Measurements from ENCODE around the gene ABCA13.

The ABCA13 gene

DNA sequence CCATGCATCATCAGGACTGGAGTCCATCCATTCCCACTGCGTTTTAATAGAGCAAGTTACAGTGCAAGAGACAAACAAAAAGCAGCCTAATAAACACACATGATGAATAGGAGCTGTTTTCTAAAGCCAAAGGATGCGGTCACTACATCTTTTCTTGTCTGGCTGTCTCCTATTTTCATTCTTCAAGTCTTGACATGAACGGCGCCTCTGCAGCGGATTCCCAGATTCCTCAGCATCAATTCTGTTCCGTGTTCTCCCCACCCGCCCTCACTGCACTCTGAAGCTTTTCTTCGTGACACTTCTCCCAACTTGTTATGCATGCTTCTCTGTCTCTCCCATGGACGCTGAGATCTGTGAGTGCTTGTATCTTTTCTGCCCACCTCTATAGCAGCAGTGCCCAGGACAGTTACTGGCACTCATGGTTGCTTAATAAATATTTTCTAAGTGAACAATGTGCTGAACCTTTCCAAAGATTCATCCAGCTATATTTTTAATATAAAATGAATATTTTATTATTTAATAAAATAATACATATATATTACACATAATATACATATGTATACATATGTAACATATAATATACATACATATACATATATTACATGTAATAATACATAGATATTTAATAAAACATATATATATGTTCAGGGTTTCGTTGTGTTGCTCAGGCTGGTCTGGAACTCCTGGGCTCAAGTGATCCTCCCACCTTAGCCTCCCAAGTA is 242.9 kb downstream of the ABCA13 start:
- POLR2A ChIA-PET, result no interaction called here
- TF ChIP-seq HDGF (IDR thresholded peaks at IDR 0.05; ENCODE audit: borderline replicate concordance) (no peak), LEF1 (IDR thresholded peaks at IDR 0.05; ENCODE audit: borderline replicate concordance) (no peak), BHLHE40 (IDR thresholded peaks at IDR 0.05; ENCODE audit: borderline replicate concordance) (no peak), FOXA1 (IDR thresholded peaks at IDR 0.05) (no peak), SUZ12 (IDR thresholded peaks at IDR 0.05) (no peak), L3MBTL2 (conservative IDR thresholded peaks at IDR 0.05) (no peak), ARNT (IDR thresholded peaks at IDR 0.05) (no peak), SP1 (IDR thresholded peaks at IDR 0.05) (no peak), CTBP1 (IDR thresholded peaks at IDR 0.05; ENCODE audit: borderline replicate concordance) (no peak), FOXM1 (IDR thresholded peaks at IDR 0.05; ENCODE audit: borderline replicate concordance) (no peak), TARDBP (IDR thresholded peaks at IDR 0.05) (no peak), NFRKB (IDR thresholded peaks at IDR 0.05) (no peak), FOXK2 (IDR thresholded peaks at IDR 0.05) (no peak), ELF4 (IDR thresholded peaks at IDR 0.05) (no peak), ZNF384 (IDR thresholded peaks at IDR 0.05) (no peak)
- TF ChIP-seq, protein P1, sequence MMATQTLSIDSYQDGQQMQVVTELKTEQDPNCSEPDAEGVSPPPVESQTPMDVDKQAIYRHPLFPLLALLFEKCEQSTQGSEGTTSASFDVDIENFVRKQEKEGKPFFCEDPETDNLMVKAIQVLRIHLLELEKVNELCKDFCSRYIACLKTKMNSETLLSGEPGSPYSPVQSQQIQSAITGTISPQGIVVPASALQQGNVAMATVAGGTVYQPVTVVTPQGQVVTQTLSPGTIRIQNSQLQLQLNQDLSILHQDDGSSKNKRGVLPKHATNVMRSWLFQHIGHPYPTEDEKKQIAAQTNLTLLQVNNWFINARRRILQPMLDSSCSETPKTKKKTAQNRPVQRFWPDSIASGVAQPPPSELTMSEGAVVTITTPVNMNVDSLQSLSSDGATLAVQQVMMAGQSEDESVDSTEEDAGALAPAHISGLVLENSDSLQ (IDR thresholded peaks at IDR 0.05), result no peak
- DNase-seq (ENCODE audit: extremely low spot score), result no peak
- CTCF ChIA-PET, result no interaction called here

DNA sequence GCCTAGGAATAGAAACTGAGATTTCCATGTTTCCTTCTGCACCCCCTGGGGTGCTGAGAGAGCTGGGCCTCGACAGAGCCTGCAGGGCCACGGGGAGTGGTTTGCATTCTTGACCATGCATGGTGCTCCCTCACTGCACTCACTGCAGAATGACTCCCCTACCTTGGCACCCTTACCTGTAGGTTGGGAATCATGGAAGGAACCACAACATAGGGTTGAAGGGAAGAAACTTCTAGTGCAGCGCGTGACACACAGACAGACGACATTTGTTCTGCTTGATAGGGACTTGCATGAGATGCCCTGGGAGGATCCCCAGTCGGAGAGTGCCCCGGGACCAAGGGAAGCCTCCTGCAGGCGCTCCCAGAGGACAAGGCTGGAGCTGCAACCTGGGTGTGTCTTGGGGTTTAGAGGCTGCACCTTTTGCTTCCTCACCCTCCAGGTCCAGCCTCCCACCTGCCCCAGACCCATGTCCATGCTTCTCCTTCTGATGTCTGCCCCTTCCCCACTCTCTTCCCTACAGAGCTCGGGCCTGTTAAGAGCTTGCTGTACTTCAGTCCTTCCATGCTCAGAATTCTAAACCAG is 245.2 kb downstream of the ABCA13 start:
- POLR2A ChIA-PET, result no interaction called here
- no peak for DNase-seq (ENCODE audit: extremely low spot score)
- CTCF ChIA-PET, result interaction anchor here (0.7 kb wide), 1 partner anchor 134 kb away, joined by 5 read pairs; no protein-coding TSS in a partner anchor
- TF ChIP-seq FOXK2 (IDR thresholded peaks at IDR 0.05) (no peak), SP1 (IDR thresholded peaks at IDR 0.05) (no peak), L3MBTL2 (conservative IDR thresholded peaks at IDR 0.05) (no peak), CTBP1 (IDR thresholded peaks at IDR 0.05; ENCODE audit: borderline replicate concordance) (no peak), TARDBP (IDR thresholded peaks at IDR 0.05) (no peak), SUZ12 (IDR thresholded peaks at IDR 0.05) (no peak), ARNT (IDR thresholded peaks at IDR 0.05) (no peak), NFRKB (IDR thresholded peaks at IDR 0.05) (no peak), LEF1 (IDR thresholded peaks at IDR 0.05; ENCODE audit: borderline replicate concordance) (no peak), BHLHE40 (IDR thresholded peaks at IDR 0.05; ENCODE audit: borderline replicate concordance) (no peak), ELF4 (IDR thresholded peaks at IDR 0.05) (no peak), FOXA1 (IDR thresholded peaks at IDR 0.05) (no peak)
- TF ChIP-seq, protein P1 (IDR thresholded peaks at IDR 0.05), result no peak

DNA sequence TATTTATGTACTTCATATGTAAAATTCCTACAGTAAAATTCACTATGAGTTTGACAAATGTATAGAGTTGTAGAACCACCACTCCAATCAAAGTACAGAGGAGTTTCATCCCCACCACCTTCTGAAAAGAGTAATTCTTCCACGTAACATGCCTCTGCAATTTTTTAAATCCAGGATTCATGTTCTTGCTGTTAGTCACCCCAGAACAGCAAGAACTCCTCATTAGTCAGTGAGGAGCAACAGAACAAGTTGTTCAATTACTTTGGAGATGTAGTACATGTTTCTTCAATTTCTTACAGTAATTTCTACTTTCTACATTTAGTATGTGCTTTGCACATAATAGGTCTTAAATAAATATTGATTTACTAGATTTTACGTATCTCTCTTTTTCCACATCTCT is 248.1 kb downstream of the ABCA13 start:
- CTCF ChIA-PET, result no interaction called here
- TF ChIP-seq, protein P1 (IDR thresholded peaks at IDR 0.05), result no peak
- TF ChIP-seq ARNT (IDR thresholded peaks at IDR 0.05) (no peak), LEF1 (IDR thresholded peaks at IDR 0.05; ENCODE audit: borderline replicate concordance) (no peak), ZNF384 (IDR thresholded peaks at IDR 0.05) (no peak), L3MBTL2 (conservative IDR thresholded peaks at IDR 0.05) (no peak), SP1 (IDR thresholded peaks at IDR 0.05) (no peak), SUZ12 (IDR thresholded peaks at IDR 0.05) (no peak), NFRKB (IDR thresholded peaks at IDR 0.05) (no peak)
- POLR2A ChIA-PET, result no interaction called here
- DNase-seq (ENCODE audit: extremely low spot score), result no peak

DNA sequence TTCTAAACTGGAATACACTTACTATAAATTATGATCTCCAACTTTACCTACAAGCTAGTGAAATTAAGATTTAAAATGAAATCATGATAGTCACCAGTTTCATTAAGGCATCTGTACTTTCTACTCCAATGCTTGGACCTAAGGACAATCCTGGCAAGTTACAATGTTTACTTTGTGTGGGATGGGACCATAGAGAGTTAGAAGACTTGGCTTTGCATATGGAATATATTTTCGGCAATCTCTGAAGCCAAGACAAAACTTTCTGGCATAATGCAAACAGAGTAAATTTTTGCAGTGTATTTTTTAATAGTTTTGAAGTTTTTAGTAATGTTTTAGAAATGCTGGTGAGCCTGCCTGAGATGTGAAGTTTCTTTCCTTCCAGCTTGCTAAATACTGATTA is 248.9 kb downstream of the ABCA13 start:
- POLR2A ChIA-PET, result no interaction called here
- TF ChIP-seq L3MBTL2 (conservative IDR thresholded peaks at IDR 0.05) (no peak), FOXK2 (IDR thresholded peaks at IDR 0.05) (no peak)
- CTCF ChIA-PET, result no interaction called here
- no peak for DNase-seq (ENCODE audit: extremely low spot score)

DNA sequence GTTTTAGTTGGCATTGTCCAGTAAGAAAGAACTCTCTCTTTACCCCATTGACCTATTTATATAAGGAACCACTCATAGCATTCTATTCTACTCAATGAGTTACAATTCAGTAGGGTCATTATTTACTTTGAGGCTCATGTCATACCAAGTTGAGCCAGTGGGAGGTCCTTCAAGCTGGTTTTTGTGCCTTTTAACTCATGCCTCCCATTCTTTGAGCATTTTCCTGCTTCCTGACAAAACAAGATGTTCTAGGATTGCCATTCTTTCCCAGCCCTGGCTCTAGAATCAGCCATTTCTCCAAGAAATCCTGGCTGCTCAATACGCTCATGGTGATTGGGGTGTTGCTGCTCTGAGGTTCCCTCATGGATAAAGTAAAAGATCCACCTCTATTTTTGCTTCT is 250.1 kb downstream of the ABCA13 start:
- POLR2A ChIA-PET, result no interaction called here
- DNase-seq (ENCODE audit: extremely low spot score), result no peak
- CTCF ChIA-PET, result no interaction called here
- TF ChIP-seq NFRKB (IDR thresholded peaks at IDR 0.05), result no peak

DNA sequence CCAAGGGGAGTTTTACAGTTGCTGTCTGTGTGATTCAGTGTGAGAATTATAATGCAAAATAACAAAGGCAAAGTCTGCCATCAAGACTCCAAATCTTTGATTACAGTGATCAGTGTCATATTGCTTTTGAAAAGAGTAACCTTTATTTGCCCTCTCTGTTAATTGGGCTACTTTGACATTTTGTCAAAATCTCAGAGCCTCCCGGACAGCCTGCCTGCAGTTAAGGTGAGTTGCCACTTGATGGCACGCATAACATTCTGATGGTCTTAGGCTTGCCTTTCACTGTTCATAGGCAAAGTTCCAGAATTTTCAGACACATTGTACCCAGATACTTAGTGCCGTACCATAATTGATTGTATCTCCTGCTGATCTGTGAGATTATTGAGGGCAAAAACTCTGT is 253.5 kb downstream of the ABCA13 start:
- TF ChIP-seq FOXA1 (IDR thresholded peaks at IDR 0.05) (no peak), FOXM1 (IDR thresholded peaks at IDR 0.05; ENCODE audit: borderline replicate concordance) (no peak), ELF4 (IDR thresholded peaks at IDR 0.05) (no peak), FOXK2 (IDR thresholded peaks at IDR 0.05) (no peak), HDGF (IDR thresholded peaks at IDR 0.05; ENCODE audit: borderline replicate concordance) (no peak), SP1 (IDR thresholded peaks at IDR 0.05) (no peak), SUZ12 (IDR thresholded peaks at IDR 0.05) (no peak), ARNT (IDR thresholded peaks at IDR 0.05) (no peak), CTBP1 (IDR thresholded peaks at IDR 0.05; ENCODE audit: borderline replicate concordance) (no peak), NFRKB (IDR thresholded peaks at IDR 0.05) (no peak), TARDBP (IDR thresholded peaks at IDR 0.05) (no peak), L3MBTL2 (conservative IDR thresholded peaks at IDR 0.05) (no peak), BHLHE40 (IDR thresholded peaks at IDR 0.05; ENCODE audit: borderline replicate concordance) (no peak), ZNF384 (IDR thresholded peaks at IDR 0.05) (no peak), LEF1 (IDR thresholded peaks at IDR 0.05; ENCODE audit: borderline replicate concordance) (no peak)
- DNase-seq (ENCODE audit: extremely low spot score), result peak; percentile 9
- POLR2A ChIA-PET, result no interaction called here
- CTCF ChIA-PET, result no interaction called here
